Keratinocyte (primary cell): ENCODE data around the gene SLC5A7. TPM values are rescaled to one million over a fixed set of nuclear protein-coding genes. Genes with fewer than 3 reads are reported as not detected.

Experiments
- DNase-seq: peaks from one replicate; pipeline ENCODE4 v3.0.0-alpha.2; 2011; ENCODE audit warnings: low read depth, missing footprints, low spot score
- FAIRE-seq: peaks from 2 replicates; lab custom pipeline; 2011; peaks lifted over from hg19 to GRCh38; lab: Jason Lieb, UNC
- H2AFZ ChIP-seq: 2 replicates; pipeline ENCODE4 v1.6.0; 2012; ENCODE audit warnings: low read length, control low read depth, inconsistent platforms; ENCODE audit not compliant: control insufficient read depth
- H3K27ac ChIP-seq: 2 replicates; pipeline ENCODE4 v1.5.1; 2011; ENCODE audit warnings: low read length; ENCODE audit not compliant: control insufficient read depth, insufficient read depth
- H3K27me3 ChIP-seq: 3 replicates; pipeline ENCODE4 v1.6.0; 2011; ENCODE audit warnings: low read length; ENCODE audit not compliant: control insufficient read depth, insufficient read depth; ENCODE audit errors: extremely low read depth
- H3K36me3 ChIP-seq, 2 experiments: 2 replicates in 1 of 2; 3 replicates in 1 of 2; pipeline ENCODE4 v1.5.1; 2011; ENCODE audit warnings: low read length in 2 of 2, mild to moderate bottlenecking in 1 of 2; ENCODE audit not compliant: control insufficient read depth in 2 of 2, insufficient read depth in 2 of 2; ENCODE audit errors: extremely low read depth in 1 of 2
- H3K4me1 ChIP-seq: 3 replicates; pipeline ENCODE4 v1.5.1; 2011; ENCODE audit warnings: low read length; ENCODE audit not compliant: control insufficient read depth, insufficient read depth; ENCODE audit errors: extremely low read depth
- H3K4me2 ChIP-seq: 3 replicates; pipeline ENCODE4 v1.6.0; 2011; ENCODE audit warnings: low read depth, low read length; ENCODE audit not compliant: control insufficient read depth, insufficient read depth; ENCODE audit errors: extremely low read depth
- H3K4me3 ChIP-seq, 3 experiments: fragments of 200-600 bp in 1 of 3; sonication (generic) in 1 of 3; 2 replicates in 2 of 3; 3 replicates in 1 of 3; pipeline ENCODE4 v1.5.1; 2011 to 2016; ENCODE audit warnings: low read length in 3 of 3, mild to moderate bottlenecking in 3 of 3, control low read depth in 2 of 3, inconsistent platforms in 1 of 3, low read depth in 1 of 3, mixed read lengths in 1 of 3, mixed run types in 1 of 3, moderate library complexity in 1 of 3; ENCODE audit not compliant: control insufficient read depth in 2 of 3, insufficient read depth in 2 of 3; ENCODE audit errors: extremely low read depth in 1 of 3
- H3K79me2 ChIP-seq: 2 replicates; pipeline ENCODE4 v1.6.0; 2012; ENCODE audit warnings: low read length; ENCODE audit not compliant: control insufficient read depth, insufficient read depth
- H3K9ac ChIP-seq: 3 replicates; pipeline ENCODE4 v1.6.0; 2011; ENCODE audit warnings: low read length; ENCODE audit not compliant: control insufficient read depth, insufficient read depth; ENCODE audit errors: extremely low read depth
- H3K9me1 ChIP-seq: 3 replicates; pipeline ENCODE4 v1.6.0; 2011; ENCODE audit warnings: low read length; ENCODE audit not compliant: control insufficient read depth, insufficient read depth; ENCODE audit errors: extremely low read depth
- H3K9me3 ChIP-seq: 2 replicates; pipeline ENCODE4 v1.5.1; 2012; ENCODE audit warnings: low read depth, low read length; ENCODE audit not compliant: control insufficient read depth
- H4K20me1 ChIP-seq: 3 replicates; pipeline ENCODE4 v1.6.0; 2011; ENCODE audit warnings: low read length; ENCODE audit not compliant: control insufficient read depth, insufficient read depth; ENCODE audit errors: extremely low read depth
- EZH2 ChIP-seq: IDR thresholded peaks from one replicate; pipeline ENCODE4 v1.6.1; 2012; ENCODE audit warnings: inconsistent platforms, mild to moderate bottlenecking, low read length, moderate library complexity
- dilution Hi-C: fragments of 300-500 bp; cut with MboI; formaldehyde crosslinking; loops from one replicate; pipeline ENCODE4 v1.7.0; 2020; ENCODE audit warnings: low sequenced_read_pairs; ENCODE audit not compliant: extremely low pct_ligation_motif_present
- polyA plus RNA-seq, 5 experiments: library from polyadenylated mRNA; depleted of rRNA in 3 of 5; stranded (reverse) in 3 of 5; stranded (forward) in 1 of 5; unstranded in 1 of 5; fragments of >200 nt; gene quantifications; 1 replicate in 1 of 5; 2 replicates in 3 of 5; 3 replicates in 1 of 5; pipeline versions ENCODE4 v1.2.1 to v1.2.3, GENCODE V29; 2011 to 2012; ENCODE audit warnings: missing spikeins in 2 of 5, low read depth in 1 of 5, low replicate concordance in 1 of 5
- TF ChIP-seq, protein P1 (sequence below), 3 experiments: IDR thresholded peaks in 1 of 3; conservative IDR thresholded peaks in 1 of 3; optimal IDR thresholded peaks in 1 of 3; 2 replicates in 2 of 3; 3 replicates in 1 of 3; pipeline versions ENCODE3 to v1.5.1; 2011; ENCODE audit warnings: low read length in 3 of 3, mild to moderate bottlenecking in 3 of 3, moderate library complexity in 2 of 3, control low read depth in 1 of 3, inconsistent platforms in 1 of 3; ENCODE audit not compliant: insufficient read depth in 2 of 3; ENCODE audit errors: extremely low read depth in 1 of 3

Gene SLC5A7
- polyA plus RNA-seq, 1 donor (not counting 4 experiments of a cell fraction or from before 2014, with no cell fraction given), result not detected

DNA sequence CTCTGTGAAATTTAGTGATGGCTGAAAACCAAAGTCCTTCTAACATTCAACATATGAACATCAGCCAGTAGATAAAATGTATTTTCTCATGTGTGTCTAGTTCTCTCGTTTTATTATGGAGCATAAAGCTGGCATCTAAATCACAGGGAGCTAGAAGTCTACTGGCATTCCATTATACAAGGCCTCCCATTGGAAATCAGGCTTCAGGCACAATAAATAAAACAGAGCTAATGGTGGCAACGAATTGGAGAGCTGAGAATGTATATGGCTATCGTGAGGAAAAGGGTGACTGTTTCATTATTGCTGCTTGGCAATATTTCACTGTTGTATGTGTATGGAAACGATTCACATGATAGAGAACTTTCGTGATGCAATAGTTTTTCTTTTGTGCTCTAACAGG is 62.4 kb downstream of the SLC5A7 start:
- Histone ChIP-seq H4K20me1 (no peaks in the 10 kb centered on the region), H3K9me1 (no peaks in the 10 kb centered on the region), H3K4me3 (no peak overlapping the region), H3K27me3 (no peaks in the 10 kb centered on the region), H3K9me3 (no peaks in the 10 kb centered on the region), H3K4me2 (no peak overlapping the region), H3K27ac (no peak overlapping the region), H3K79me2 (no peaks in the 10 kb centered on the region), H3K36me3 (no peaks in the 10 kb centered on the region), H2AFZ (no peak overlapping the region), H3K4me1 (no peaks in the 10 kb centered on the region), H3K9ac (no peak overlapping the region)
- DNase-seq, result no peak
- FAIRE-seq, result no peak
- dilution Hi-C loops, result no loop called here
- no peak for TF ChIP-seq EZH2
- TF ChIP-seq, protein P1, sequence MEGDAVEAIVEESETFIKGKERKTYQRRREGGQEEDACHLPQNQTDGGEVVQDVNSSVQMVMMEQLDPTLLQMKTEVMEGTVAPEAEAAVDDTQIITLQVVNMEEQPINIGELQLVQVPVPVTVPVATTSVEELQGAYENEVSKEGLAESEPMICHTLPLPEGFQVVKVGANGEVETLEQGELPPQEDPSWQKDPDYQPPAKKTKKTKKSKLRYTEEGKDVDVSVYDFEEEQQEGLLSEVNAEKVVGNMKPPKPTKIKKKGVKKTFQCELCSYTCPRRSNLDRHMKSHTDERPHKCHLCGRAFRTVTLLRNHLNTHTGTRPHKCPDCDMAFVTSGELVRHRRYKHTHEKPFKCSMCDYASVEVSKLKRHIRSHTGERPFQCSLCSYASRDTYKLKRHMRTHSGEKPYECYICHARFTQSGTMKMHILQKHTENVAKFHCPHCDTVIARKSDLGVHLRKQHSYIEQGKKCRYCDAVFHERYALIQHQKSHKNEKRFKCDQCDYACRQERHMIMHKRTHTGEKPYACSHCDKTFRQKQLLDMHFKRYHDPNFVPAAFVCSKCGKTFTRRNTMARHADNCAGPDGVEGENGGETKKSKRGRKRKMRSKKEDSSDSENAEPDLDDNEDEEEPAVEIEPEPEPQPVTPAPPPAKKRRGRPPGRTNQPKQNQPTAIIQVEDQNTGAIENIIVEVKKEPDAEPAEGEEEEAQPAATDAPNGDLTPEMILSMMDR (optimal IDR thresholded peaks at IDR 0.05 in 1 of 3, IDR thresholded peaks at IDR 0.05 in 1 of 3, conservative IDR thresholded peaks at IDR 0.05 in 1 of 3; ENCODE audit: extremely low read depth in 1 of 3, insufficient read depth in 2 of 3, low read length in 3 of 3), result no peak

GRCh38 chr2:108058576-108059137 is 72.3 kb downstream of the SLC5A7 start:
- Histone ChIP-seq H3K4me1 (no peaks in the 10 kb centered on the region), H3K9me3 (no peaks in the 10 kb centered on the region), H3K9me1 (no peaks in the 10 kb centered on the region), H3K4me3 (no peak overlapping the region), H3K79me2 (no peaks in the 10 kb centered on the region), H3K27ac (no peak overlapping the region), H3K36me3 (no peaks in the 10 kb centered on the region), H4K20me1 (no peaks in the 10 kb centered on the region), H2AFZ (no peak overlapping the region), H3K4me2 (no peak overlapping the region), H3K9ac (no peak overlapping the region), H3K27me3 (no peaks in the 10 kb centered on the region)
- dilution Hi-C loops, result no loop called here
- no peak for TF ChIP-seq EZH2
- TF ChIP-seq, protein P1 (optimal IDR thresholded peaks at IDR 0.05 in 1 of 3, IDR thresholded peaks at IDR 0.05 in 1 of 3, conservative IDR thresholded peaks at IDR 0.05 in 1 of 3; ENCODE audit: extremely low read depth in 1 of 3, insufficient read depth in 2 of 3, low read length in 3 of 3), result no peak
- FAIRE-seq, result no peak
- no peak for DNase-seq
